Gastrocnemius medialis (tissue), 4 donors: ENCODE results near the gene KLHL40.

Source experiments
- POLR2A ChIP-seq, 2 donors: fragments of 450-650 bp; IDR thresholded peaks; one replicate each; pipeline ENCODE4 v1.6.1; 2017; ENCODE audit warnings: antibody characterized with exemption in 2 of 2, mild to moderate bottlenecking in 2 of 2, moderate library complexity in 2 of 2
- TF ChIP-seq, protein P1 (sequence below), 5 experiments: fragments of 450-650 bp in 3 of 5; fragments of 200-600 bp in 2 of 5; sonication (generic) in 2 of 5; IDR thresholded peaks in 4 of 5; conservative IDR thresholded peaks in 1 of 5; 1 replicate in 4 of 5; 2 replicates in 1 of 5; pipeline ENCODE4 v1.5.1; 2016 to 2019; ENCODE audit warnings: antibody characterized with exemption in 5 of 5, mild to moderate bottlenecking in 3 of 5, moderate library complexity in 3 of 5

- TF ChIP-seq, protein P1, sequence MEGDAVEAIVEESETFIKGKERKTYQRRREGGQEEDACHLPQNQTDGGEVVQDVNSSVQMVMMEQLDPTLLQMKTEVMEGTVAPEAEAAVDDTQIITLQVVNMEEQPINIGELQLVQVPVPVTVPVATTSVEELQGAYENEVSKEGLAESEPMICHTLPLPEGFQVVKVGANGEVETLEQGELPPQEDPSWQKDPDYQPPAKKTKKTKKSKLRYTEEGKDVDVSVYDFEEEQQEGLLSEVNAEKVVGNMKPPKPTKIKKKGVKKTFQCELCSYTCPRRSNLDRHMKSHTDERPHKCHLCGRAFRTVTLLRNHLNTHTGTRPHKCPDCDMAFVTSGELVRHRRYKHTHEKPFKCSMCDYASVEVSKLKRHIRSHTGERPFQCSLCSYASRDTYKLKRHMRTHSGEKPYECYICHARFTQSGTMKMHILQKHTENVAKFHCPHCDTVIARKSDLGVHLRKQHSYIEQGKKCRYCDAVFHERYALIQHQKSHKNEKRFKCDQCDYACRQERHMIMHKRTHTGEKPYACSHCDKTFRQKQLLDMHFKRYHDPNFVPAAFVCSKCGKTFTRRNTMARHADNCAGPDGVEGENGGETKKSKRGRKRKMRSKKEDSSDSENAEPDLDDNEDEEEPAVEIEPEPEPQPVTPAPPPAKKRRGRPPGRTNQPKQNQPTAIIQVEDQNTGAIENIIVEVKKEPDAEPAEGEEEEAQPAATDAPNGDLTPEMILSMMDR (IDR thresholded peaks at IDR 0.05 in 4 of 5, conservative IDR thresholded peaks at IDR 0.05 in 1 of 5): no peak
- TF ChIP-seq POLR2A (IDR thresholded peaks at IDR 0.05): peak; percentile 7 to 47
Measured at GRCh38 chr3:42688016-42688415, 2.7 kb downstream of the KLHL40 start.
